NCI-H187 (cell line): ENCODE measurements around the gene ELK4.

Source experiments
- DNase-seq, 2 experiments: peaks; one replicate each; lab custom pipeline; 2025; lab: John Stamatoyannopoulos, UW

ELK4 gene

GRCh38 chr1:205563927-205564441 is 67.8 kb downstream of the ELK4 start:
- no peak for DNase-seq

GRCh38 chr1:205561501-205562203 is 70.2 kb downstream of the ELK4 start:
- no peak for DNase-seq
